HepG2 (cell line): ENCODE measurements around the gene LSM12. TPM values are rescaled to one million over a fixed set of nuclear protein-coding genes. Genes with fewer than 3 reads are reported as not detected.

Experiments
- CEBPB ChIP-seq: IDR thresholded peaks from 2 replicates; pipeline ENCODE4 v1.6.1; 2011; ENCODE audit warnings: low read depth, low read length, improper control_type of control experiment, borderline replicate concordance
- EED ChIP-seq: sonication (generic); formaldehyde crosslinking; IDR thresholded peaks from 2 replicates; pipeline ENCODE4 v1.5.0; 2020; ENCODE audit warnings: mild to moderate bottlenecking, missing genetic modification reagents
- FOXM1 ChIP-seq: sonication (generic); formaldehyde crosslinking; IDR thresholded peaks from 2 replicates; pipeline ENCODE4 v1.5.0; 2020; ENCODE audit warnings: missing genetic modification reagents
- GPN1 ChIP-seq: sonication (generic); formaldehyde crosslinking; IDR thresholded peaks from 2 replicates; pipeline ENCODE4 v1.5.1; 2020; ENCODE audit warnings: missing genetic modification reagents, borderline replicate concordance
- HOXA7 ChIP-seq: sonication (generic); formaldehyde crosslinking; IDR thresholded peaks from 2 replicates; pipeline ENCODE4 v1.8.1; 2022; ENCODE audit warnings: mild to moderate bottlenecking, missing genetic modification reagents, moderate library complexity
- KLF13 ChIP-seq: sonication (generic); formaldehyde crosslinking; IDR thresholded peaks from 2 replicates; pipeline ENCODE4 v1.4.0; 2020; ENCODE audit warnings: mild to moderate bottlenecking, missing genetic modification reagents
- MBNL3 ChIP-seq: fragments of 250-450 bp; sonication (Bioruptor Pico); conservative IDR thresholded peaks from 2 replicates; pipeline ENCODE4 v1.8.0; 2022; ENCODE audit warnings: mild to moderate bottlenecking, inconsistent platforms
- MIER3 ChIP-seq: IDR thresholded peaks from 2 replicates; pipeline ENCODE4 v1.6.1; 2016; ENCODE audit warnings: missing compliant biosample characterization, borderline replicate concordance
- MLX ChIP-seq: IDR thresholded peaks from 2 replicates; pipeline ENCODE4 v1.6.1; 2016
- NFE2L1 ChIP-seq: sonication (generic); formaldehyde crosslinking; IDR thresholded peaks from 2 replicates; pipeline ENCODE4 v1.4.0; 2020; ENCODE audit warnings: missing genetic modification reagents, mild to moderate bottlenecking, borderline replicate concordance
- PAX8 ChIP-seq: sonication (generic); formaldehyde crosslinking; IDR thresholded peaks from 2 replicates; pipeline ENCODE4 v1.8.0; 2022; ENCODE audit warnings: mild to moderate bottlenecking, missing genetic modification reagents, borderline replicate concordance
- PBX3 ChIP-seq: sonication (generic); formaldehyde crosslinking; IDR thresholded peaks from 2 replicates; pipeline ENCODE4 v1.8.1; 2023; ENCODE audit warnings: missing genetic modification reagents, inconsistent platforms, borderline replicate concordance
- PITX1 ChIP-seq: sonication (generic); formaldehyde crosslinking; IDR thresholded peaks from 2 replicates; pipeline ENCODE4 v1.5.1; 2020; ENCODE audit warnings: mild to moderate bottlenecking, missing genetic modification reagents
- RBM39 ChIP-seq: fragments of 200-400 bp; formaldehyde crosslinking; IDR thresholded peaks from one replicate; pipeline ENCODE4 v1.6.1; 2018; ENCODE audit warnings: antibody characterized with exemption, mild to moderate bottlenecking, low read depth, low read length; ENCODE audit not compliant: poor library complexity, severe bottlenecking
- SRY ChIP-seq: sonication (generic); formaldehyde crosslinking; IDR thresholded peaks from 2 replicates; pipeline ENCODE4 v1.8.0; 2022; ENCODE audit warnings: mild to moderate bottlenecking, missing genetic modification reagents
- TMF1 ChIP-seq: sonication (generic); formaldehyde crosslinking; IDR thresholded peaks from 2 replicates; pipeline ENCODE4 v1.8.1; 2022; ENCODE audit warnings: low read depth, missing genetic modification reagents
- YEATS4 ChIP-seq: sonication (generic); formaldehyde crosslinking; IDR thresholded peaks from 2 replicates; pipeline ENCODE4 v1.4.0; 2020; ENCODE audit warnings: missing genetic modification reagents, borderline replicate concordance
- ZBTB1 ChIP-seq: sonication (generic); formaldehyde crosslinking; IDR thresholded peaks from 2 replicates; pipeline ENCODE4 v1.4.0; 2020; ENCODE audit warnings: missing genetic modification reagents, borderline replicate concordance
- ZFP36L2 ChIP-seq: sonication (generic); formaldehyde crosslinking; IDR thresholded peaks from 2 replicates; pipeline ENCODE4 v1.4.0; 2020; ENCODE audit warnings: missing genetic modification reagents
- ZNF205 ChIP-seq: IDR thresholded peaks from 2 replicates; pipeline ENCODE4 v1.6.1; 2018; ENCODE audit warnings: missing biosample characterization, missing genetic modification reagents
- ZNF552 ChIP-seq: sonication (generic); formaldehyde crosslinking; IDR thresholded peaks from 2 replicates; pipeline ENCODE4 v1.9.0; 2022; ENCODE audit warnings: missing genetic modification reagents, mild to moderate bottlenecking, borderline replicate concordance
- ZNF576 ChIP-seq: sonication (generic); formaldehyde crosslinking; IDR thresholded peaks from 2 replicates; pipeline ENCODE4 v1.4.0; 2020; ENCODE audit warnings: mild to moderate bottlenecking, missing genetic modification reagents
- ZNF691 ChIP-seq: sonication (generic); formaldehyde crosslinking; IDR thresholded peaks from 2 replicates; pipeline ENCODE4 v1.4.0; 2020; ENCODE audit warnings: missing genetic modification reagents, low read depth, mild to moderate bottlenecking, borderline replicate concordance
- ZNF784 ChIP-seq: sonication (generic); formaldehyde crosslinking; IDR thresholded peaks from 2 replicates; pipeline ENCODE4 v1.5.1; 2020; ENCODE audit warnings: missing genetic modification reagents, mild to moderate bottlenecking, borderline replicate concordance
- ZNF790 ChIP-seq: sonication (generic); formaldehyde crosslinking; IDR thresholded peaks from 2 replicates; pipeline ENCODE4 v1.8.0; 2022; ENCODE audit warnings: missing genetic modification reagents, mild to moderate bottlenecking, borderline replicate concordance
- ZSCAN25 ChIP-seq: sonication (generic); formaldehyde crosslinking; IDR thresholded peaks from 2 replicates; pipeline ENCODE4 v1.8.0; 2022; ENCODE audit warnings: mild to moderate bottlenecking, missing genetic modification reagents
- polyA plus RNA-seq, 8 experiments: library from polyadenylated mRNA; depleted of rRNA in 3 of 8; stranded (reverse) in 7 of 8; unstranded in 1 of 8; fragments of >200 nt; fragmentation: Illumina TruSeq in 4 of 8; extraction: Trizol in 4 of 8; gene quantifications; 2 replicates each; pipeline versions ENCODE4 v1.2.1 to v1.2.3, GENCODE V29; 2011 to 2016; ENCODE audit warnings: low read depth in 4 of 8, missing spikeins in 1 of 8, mixed read lengths in 1 of 8; ENCODE audit not compliant: insufficient read depth in 1 of 8
- total RNA-seq, 5 experiments: library from RNA; depleted of rRNA; stranded (reverse); fragments of >200 nt; fragmentation: Illumina TruSeq; extraction: Trizol; gene quantifications; 2 replicates each; pipeline ENCODE4 v1.2.3, GENCODE V29; 2016; ENCODE audit warnings: low read depth in 1 of 5

LSM12 gene
- total and polyA plus RNA-seq, 2 of the 13 experiments (the other 11 are each of a cell fraction or from before 2014, with no cell fraction given), result 52.8 to 55.7 TPM

DNA sequence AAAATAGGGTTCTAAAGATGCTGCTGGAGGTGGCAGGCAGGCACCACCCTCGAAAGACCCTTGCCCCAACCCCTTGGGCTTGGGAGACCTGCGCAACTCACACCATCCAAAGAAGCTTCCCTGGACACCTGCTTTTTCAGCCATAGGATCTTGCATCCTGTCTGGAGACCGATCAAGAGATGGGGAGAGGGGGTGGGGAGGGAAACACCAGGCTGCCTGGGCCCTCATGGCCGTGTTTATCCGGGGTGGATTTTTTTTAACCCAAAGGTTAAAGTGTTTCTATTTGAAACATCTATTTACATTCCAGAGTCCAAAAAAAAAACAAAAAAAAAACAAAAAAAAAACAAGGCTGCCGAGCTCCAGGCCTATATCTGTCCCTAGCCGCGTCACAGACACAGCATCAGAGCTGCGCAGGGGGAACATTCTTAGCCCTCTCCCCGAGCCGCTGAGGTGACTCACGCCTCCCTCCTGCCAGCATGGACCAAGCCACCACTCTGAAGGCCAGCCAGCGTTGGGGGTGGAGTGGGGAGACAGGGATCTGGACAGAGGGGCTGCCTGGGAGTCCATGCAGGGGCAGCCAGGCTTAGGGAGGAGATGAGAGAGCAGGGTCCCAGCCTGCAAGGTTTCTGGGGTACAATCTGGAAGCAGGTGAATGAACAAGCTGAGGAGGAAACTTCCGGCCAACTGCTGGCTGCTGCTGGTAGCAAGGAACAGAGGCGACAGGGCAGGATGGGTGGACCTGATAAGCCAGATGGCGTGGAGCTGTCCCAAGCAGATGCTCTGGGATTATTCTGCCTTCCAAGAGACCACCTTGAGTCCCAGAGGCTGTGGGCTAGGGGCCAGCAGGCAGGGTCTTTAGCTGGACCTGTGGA, 42.2 kb upstream of the LSM12 start (continued):
- TF ChIP-seq CEBPB (no peak), GPN1 (CRISPR knock-in tag) (no peak), ZNF576 (CRISPR knock-in tag) (no peak), ZNF790 (CRISPR knock-in tag) (peak; percentile 15; the same call in 1 of the 2 replicates), NFE2L1 (CRISPR knock-in tag) (no peak), FOXM1 (no peak), ZNF784 (peak; percentile 46; the same call in 1 of the 2 replicates), ZBTB1 (CRISPR knock-in tag) (no peak), EED (CRISPR knock-in tag) (no peak), YEATS4 (CRISPR knock-in tag) (peak; percentile 73; the same call in 1 of the 2 replicates), PITX1 (CRISPR knock-in tag) (peak; percentile 88), MLX (0 out of 2 replicates have a peak, but pooled peaks have one; percentile 38), MIER3 (peak; percentile 53; the same call in 1 of the 2 replicates), ZNF691 (CRISPR knock-in tag) (peak; percentile 74; the same call in 1 of the 2 replicates), ZFP36L2 (no peak), HOXA7 (CRISPR knock-in tag) (no peak), PBX3 (CRISPR knock-in tag) (no peak), MBNL3 (CRISPR knock-in tag) (no peak), TMF1 (CRISPR knock-in tag) (no peak), RBM39 (peak; percentile 70), KLF13 (no peak), ZNF205 (CRISPR knock-in tag) (peak; percentile 54; the same call in 1 of the 2 replicates), SRY (CRISPR knock-in tag) (no peak), PAX8 (peak; percentile 42; the same call in 1 of the 2 replicates), ZNF552 (CRISPR knock-in tag) (no peak), ZSCAN25 (CRISPR knock-in tag) (peak; percentile 93)
